ENCODE data around the gene C1orf167. TPM values are rescaled to one million over a fixed set of nuclear protein-coding genes. Genes with fewer than 3 reads are reported as not detected.
A peak's percentile ranks its signal among the peaks of the same experiment; 100 is the strongest.

The C1orf167 gene
- total and polyA plus RNA-seq, 3 experiments from 2014 or later: 0.81 TPM; not detected in 2

DNA sequence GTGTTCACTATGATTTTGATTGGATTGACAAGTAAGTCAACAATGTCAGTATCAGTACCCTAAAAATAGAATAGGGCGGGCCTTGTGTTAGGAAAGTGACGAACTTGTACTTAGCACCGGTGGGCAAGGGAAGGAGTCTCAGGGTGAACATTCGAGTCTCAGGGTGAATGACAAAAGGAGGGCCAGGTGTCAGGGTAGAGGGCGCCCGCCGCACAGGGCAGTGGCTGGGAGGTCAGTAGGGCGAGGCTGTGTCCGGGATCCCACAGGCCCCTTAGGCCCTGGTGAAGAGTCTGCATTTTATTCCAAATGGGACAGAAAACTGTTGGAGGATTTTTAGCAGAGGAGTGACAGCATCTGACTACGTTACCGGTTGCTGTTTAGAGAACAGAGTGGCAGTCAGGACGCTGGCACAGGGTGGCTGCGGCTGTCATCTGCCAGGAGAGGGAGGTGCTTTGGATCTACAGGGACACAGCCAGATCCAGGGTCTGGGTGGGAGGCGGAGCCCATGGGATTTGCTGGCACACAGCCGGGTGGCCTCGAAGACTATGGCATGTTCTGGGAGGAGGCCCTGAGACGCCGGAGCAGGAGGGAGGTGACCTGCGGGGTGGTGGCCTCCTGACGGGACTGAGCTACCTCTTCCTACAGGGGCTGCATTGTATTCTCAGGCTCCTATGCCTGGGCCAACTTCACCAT lies 15.1 kb upstream of the C1orf167 start:
- Mint-ChIP-seq H3K9me3 (no peaks in the 10 kb centered on the region), H3K27ac (peak overlapping the region in 2 of 8 donors; percentile 15 to 64), H3K27me3 (no peaks in the 10 kb centered on the region), H3K4me3 (peak overlapping the region in 1 of 7 donors; percentile 72), H3K4me1 (peaks cover 23 to 29% (median 24%) of the 10 kb centered on the region in 3 donors), H3K36me3 (peaks cover 8 to 56% (median 8%) of the 10 kb centered on the region in 3 donors)
- POLR2A ChIA-PET: no interaction called here
- no peak overlapping the region for H3K4me3 ChIP-seq (ENCODE audit: low read length)
- peaks cover 6% of the 10 kb centered on the region for H3K36me3 ChIP-seq (ENCODE audit: insufficient read depth, low read length)
- no peak overlapping the region for H3K27ac ChIP-seq (ENCODE audit: low read depth, low read length)
- CTCF ChIA-PET: no interaction called here
- peaks cover 16% of the 10 kb centered on the region for H3K4me1 ChIP-seq (ENCODE audit: insufficient read depth, low read length)
- DNase-seq: no peak
- H3K9me3 ChIP-seq (ENCODE audit: low read length): no peaks in the 10 kb centered on the region
- H3K27me3 ChIP-seq (ENCODE audit: insufficient read depth, low read length, poor library complexity, severe bottlenecking): no peaks in the 10 kb centered on the region

GRCh38 chr1:11748294-11749202 lies 13.4 kb upstream of the C1orf167 start:
- peaks cover 8 to 56% (median 8%) of the 10 kb centered on the region in 3 donors for H3K36me3 Mint-ChIP-seq
- H3K9me3 Mint-ChIP-seq: no peaks in the 10 kb centered on the region
- Histone ChIP-seq H3K36me3 (ENCODE audit: insufficient read depth, low read length) (peaks cover 6% of the 10 kb centered on the region), H3K4me3 (ENCODE audit: low read length) (no peak overlapping the region), H3K9me3 (ENCODE audit: low read length) (no peaks in the 10 kb centered on the region), H3K27ac (ENCODE audit: low read depth, low read length) (no peak overlapping the region), H3K4me1 (ENCODE audit: insufficient read depth, low read length) (peaks cover 8% of the 10 kb centered on the region), H3K27me3 (ENCODE audit: insufficient read depth, low read length, poor library complexity, severe bottlenecking) (no peaks in the 10 kb centered on the region)
- CTCF ChIA-PET: no interaction called here
- H3K4me3 Mint-ChIP-seq: peak overlapping the region in 2 of 7 donors; percentile 41 to 54
- H3K27me3 Mint-ChIP-seq: no peaks in the 10 kb centered on the region
- POLR2A ChIA-PET: no interaction called here
- peak overlapping the region in 6 of 8 donors; percentile 36 to 89 (median 69) for H3K27ac Mint-ChIP-seq
- no peak for DNase-seq
- peaks cover 15 to 25% (median 15%) of the 10 kb centered on the region in 3 donors for H3K4me1 Mint-ChIP-seq

- H3K27ac ChIP-seq (ENCODE audit: low read depth, low read length): no peak overlapping the region
- H3K4me1 ChIP-seq (ENCODE audit: insufficient read depth, low read length): peaks cover 8% of the 10 kb centered on the region
- CTCF ChIA-PET: interaction anchor here (1.8 kb wide), 1 partner anchor 30 kb away, joined by 5 read pairs; no protein-coding TSS in a partner anchor
- POLR2A ChIA-PET: no interaction called here
- peaks cover 15 to 25% (median 15%) of the 10 kb centered on the region in 3 donors for H3K4me1 Mint-ChIP-seq
- DNase-seq: peak in 3 of 5 donors; percentile 31 to 57 (median 52)
- no peak overlapping the region for H3K4me3 ChIP-seq (ENCODE audit: low read length)
- H3K36me3 ChIP-seq (ENCODE audit: insufficient read depth, low read length): peaks cover 6% of the 10 kb centered on the region
- no peaks in the 10 kb centered on the region for H3K27me3 Mint-ChIP-seq
- peak overlapping the region in 5 of 8 donors; percentile 54 to 89 (median 70) for H3K27ac Mint-ChIP-seq
- no peaks in the 10 kb centered on the region for H3K9me3 ChIP-seq (ENCODE audit: low read length)
- peaks cover 8 to 56% (median 8%) of the 10 kb centered on the region in 3 donors for H3K36me3 Mint-ChIP-seq
- no peaks in the 10 kb centered on the region for H3K9me3 Mint-ChIP-seq
- H3K27me3 ChIP-seq (ENCODE audit: insufficient read depth, low read length, poor library complexity, severe bottlenecking): no peaks in the 10 kb centered on the region
- peak overlapping the region in 2 of 7 donors; percentile 41 to 54 for H3K4me3 Mint-ChIP-seq
Measured at GRCh38 chr1:11749203-11749689, 12.7 kb upstream of the C1orf167 start.

- Histone ChIP-seq H3K4me3 (ENCODE audit: low read length) (no peak overlapping the region), H3K36me3 (ENCODE audit: insufficient read depth, low read length) (peaks cover 6% of the 10 kb centered on the region), H3K27me3 (ENCODE audit: insufficient read depth, low read length, poor library complexity, severe bottlenecking) (no peaks in the 10 kb centered on the region), H3K4me1 (ENCODE audit: insufficient read depth, low read length) (peaks cover 8% of the 10 kb centered on the region), H3K27ac (ENCODE audit: low read depth, low read length) (no peak overlapping the region), H3K9me3 (ENCODE audit: low read length) (no peaks in the 10 kb centered on the region)
- DNase-seq: no peak
- Mint-ChIP-seq H3K27me3 (no peaks in the 10 kb centered on the region), H3K36me3 (peaks cover 8 to 53% (median 8%) of the 10 kb centered on the region in 3 donors), H3K9me3 (no peaks in the 10 kb centered on the region), H3K4me3 (no peak overlapping the region), H3K27ac (no peak overlapping the region), H3K4me1 (peaks cover 13 to 25% (median 15%) of the 10 kb centered on the region in 3 donors)
- CTCF ChIA-PET: interaction anchor here (1.8 kb wide), 1 partner anchor 31 kb away, joined by 5 read pairs; no protein-coding TSS in a partner anchor
- POLR2A ChIA-PET: no interaction called here
Measured at GRCh38 chr1:11749996-11750395, 12.0 kb upstream of the C1orf167 start.

- Mint-ChIP-seq H3K36me3 (peaks cover 8 to 43% (median 8%) of the 10 kb centered on the region in 3 donors), H3K4me3 (no peak overlapping the region), H3K27me3 (no peaks in the 10 kb centered on the region), H3K4me1 (peaks cover 10 to 19% (median 15%) of the 10 kb centered on the region in 3 donors), H3K9me3 (no peaks in the 10 kb centered on the region), H3K27ac (peak overlapping the region in 1 of 8 donors; percentile 19)
- H3K27ac ChIP-seq (ENCODE audit: low read depth, low read length): no peak overlapping the region
- no peaks in the 10 kb centered on the region for H3K9me3 ChIP-seq (ENCODE audit: low read length)
- H3K4me3 ChIP-seq (ENCODE audit: low read length): no peak overlapping the region
- no peak for DNase-seq
- ChIA-PET POLR2A (no interaction called here), CTCF (interaction anchor here (1.8 kb wide), 1 partner anchor 32 kb away, joined by 5 read pairs; no protein-coding TSS in a partner anchor)
- peaks cover 6% of the 10 kb centered on the region for H3K36me3 ChIP-seq (ENCODE audit: insufficient read depth, low read length)
- H3K4me1 ChIP-seq (ENCODE audit: insufficient read depth, low read length): peaks cover 8% of the 10 kb centered on the region
- no peaks in the 10 kb centered on the region for H3K27me3 ChIP-seq (ENCODE audit: insufficient read depth, low read length, poor library complexity, severe bottlenecking)
Measured at GRCh38 chr1:11751087-11751486, 10.9 kb upstream of the C1orf167 start.

DNA sequence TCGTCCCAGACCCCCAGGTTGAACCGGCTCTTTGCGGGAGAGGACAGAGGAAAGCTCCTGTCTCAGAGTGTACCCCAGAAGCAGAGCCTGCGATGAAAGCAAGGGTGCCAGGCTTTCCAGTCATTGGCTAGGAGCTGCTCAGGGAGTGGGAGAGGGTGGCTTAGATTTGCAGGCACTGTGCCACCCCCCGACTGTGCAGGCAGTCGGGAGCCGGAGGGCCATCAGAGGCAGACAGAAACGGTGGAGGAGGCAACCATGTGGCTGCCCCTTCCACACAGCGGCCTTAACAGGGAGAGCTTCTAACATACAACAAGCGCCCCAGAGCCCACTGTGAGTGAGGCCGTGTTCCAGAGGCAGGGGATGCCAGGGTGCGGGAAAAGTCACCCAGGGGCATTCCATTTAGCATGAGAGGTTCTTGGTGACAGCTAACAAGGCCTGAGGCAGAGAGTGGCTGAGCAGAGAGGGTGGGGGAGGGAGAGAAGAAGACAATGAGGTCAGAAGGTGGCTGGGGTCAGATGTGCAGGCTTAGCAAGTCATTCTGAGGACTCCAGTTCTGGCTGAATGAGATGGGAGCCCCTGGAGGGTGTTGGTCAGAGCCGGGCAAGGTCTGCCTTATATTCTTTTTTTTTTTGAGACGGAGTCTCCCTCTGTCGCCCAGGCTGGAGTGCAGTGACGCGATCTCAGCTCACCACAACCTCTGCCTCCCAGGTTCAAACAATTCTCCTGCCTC lies 9.5 kb upstream of the C1orf167 start:
- Mint-ChIP-seq H3K4me1 (peaks cover 7 to 10% (median 10%) of the 10 kb centered on the region in 3 donors), H3K9me3 (no peaks in the 10 kb centered on the region), H3K4me3 (no peak overlapping the region), H3K36me3 (peaks cover 0 to 29% (median 4%) of the 10 kb centered on the region in 3 donors), H3K27ac (peak overlapping the region in 2 of 8 donors; percentile 68 to 78), H3K27me3 (peaks cover 0 to 8% of the 10 kb centered on the region in 2 donors)
- no peak for DNase-seq
- ChIA-PET POLR2A (no interaction called here), CTCF (no interaction called here)
- Histone ChIP-seq H3K9me3 (ENCODE audit: low read length) (no peaks in the 10 kb centered on the region), H3K27ac (ENCODE audit: low read depth, low read length) (no peak overlapping the region), H3K27me3 (ENCODE audit: insufficient read depth, low read length, poor library complexity, severe bottlenecking) (no peaks in the 10 kb centered on the region), H3K4me1 (ENCODE audit: insufficient read depth, low read length) (peaks cover 8% of the 10 kb centered on the region), H3K4me3 (ENCODE audit: low read length) (no peak overlapping the region), H3K36me3 (ENCODE audit: insufficient read depth, low read length) (no peaks in the 10 kb centered on the region)

DNA sequence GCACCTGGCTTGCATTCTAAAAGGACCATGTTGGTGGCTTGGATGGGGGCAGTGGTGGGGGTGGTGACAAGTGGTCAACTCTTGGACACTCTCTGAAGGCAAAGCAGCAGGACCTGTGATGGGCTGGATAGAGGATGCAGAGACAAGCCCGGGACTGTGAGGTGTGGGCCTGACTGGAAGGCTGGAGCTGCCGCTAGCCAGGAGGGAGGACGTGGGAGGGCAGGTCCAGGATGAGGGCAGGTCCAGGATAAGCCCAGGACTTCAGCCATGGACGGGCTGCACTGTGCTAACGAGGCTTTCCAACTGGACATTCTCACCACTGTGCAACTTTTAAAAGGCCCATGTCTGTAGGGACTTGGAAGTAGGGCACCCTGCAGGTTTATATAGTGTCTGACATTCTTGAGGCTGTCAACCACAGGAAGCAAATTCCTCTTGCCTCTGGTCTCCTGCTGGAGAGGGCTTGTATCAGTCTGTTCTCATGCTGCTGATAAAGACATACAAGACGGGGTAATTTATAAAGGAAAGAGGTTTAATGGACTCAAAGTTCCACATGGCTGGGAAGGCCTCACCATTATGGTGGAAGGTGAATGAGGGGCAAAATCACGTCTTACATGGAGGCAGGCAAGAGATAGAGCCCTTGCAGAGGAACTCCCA lies 8.3 kb upstream of the C1orf167 start:
- peaks cover 0 to 25% (median 4%) of the 10 kb centered on the region in 3 donors for H3K36me3 Mint-ChIP-seq
- H3K4me3 ChIP-seq (ENCODE audit: low read length): no peak overlapping the region
- no peak overlapping the region for H3K27ac ChIP-seq (ENCODE audit: low read depth, low read length)
- H3K9me3 Mint-ChIP-seq: no peaks in the 10 kb centered on the region
- peak overlapping the region in 2 of 8 donors; percentile 52 to 85 for H3K27ac Mint-ChIP-seq
- CTCF ChIA-PET: no interaction called here
- H3K27me3 Mint-ChIP-seq: peaks cover 0 to 8% of the 10 kb centered on the region in 2 donors
- H3K27me3 ChIP-seq (ENCODE audit: insufficient read depth, low read length, poor library complexity, severe bottlenecking): no peaks in the 10 kb centered on the region
- POLR2A ChIA-PET: no interaction called here
- no peaks in the 10 kb centered on the region for H3K9me3 ChIP-seq (ENCODE audit: low read length)
- no peak for DNase-seq
- H3K4me1 ChIP-seq (ENCODE audit: insufficient read depth, low read length): peaks cover 4% of the 10 kb centered on the region
- no peak overlapping the region for H3K4me3 Mint-ChIP-seq
- H3K4me1 Mint-ChIP-seq: peaks cover 7 to 10% (median 10%) of the 10 kb centered on the region in 3 donors
- no peaks in the 10 kb centered on the region for H3K36me3 ChIP-seq (ENCODE audit: insufficient read depth, low read length)
